GM20000 (cell line): ENCODE data around the gene DCTPP1.

Experiments
- DNase-seq: peaks from one replicate; pipeline ENCODE4 v3.0.0; 2012; ENCODE audit warnings: low spot score
- CTCF ChIP-seq: IDR thresholded peaks from 2 replicates; pipeline ENCODE4 v1.5.1; 2012; ENCODE audit warnings: mild to moderate bottlenecking, control low read depth; ENCODE audit errors: extremely low read depth, missing control alignments

The DCTPP1 gene

GRCh38 chr16:30445408-30446202 lies 15.8 kb upstream of the DCTPP1 start, which contains the start of gene SEPHS2:
SEPHS2 (minus strand) TSS chr16:30445874; CDS start chr16:30445727, 147 bp downstream.
- DNase-seq, result peak; percentile 94
- TF ChIP-seq CTCF, result peak; percentile 44

- TF ChIP-seq CTCF, result no peak
- DNase-seq, result no peak
Observed at GRCh38 chr16:30445149-30445407, 15.2 kb upstream of the DCTPP1 start.

GRCh38 chr16:30444231-30445148 lies 14.7 kb upstream of the DCTPP1 start:
- TF ChIP-seq CTCF, result no peak
- DNase-seq, result no peak

GRCh38 chr16:30443631-30444030 lies 13.8 kb upstream of the DCTPP1 start:
- no peak for TF ChIP-seq CTCF
- no peak for DNase-seq

- no peak for TF ChIP-seq CTCF
- no peak for DNase-seq
Observed at GRCh38 chr16:30439720-30440348, 10.0 kb upstream of the DCTPP1 start.

GRCh38 chr16:30438835-30439234 lies 9.0 kb upstream of the DCTPP1 start:
- DNase-seq, result no peak
- TF ChIP-seq CTCF, result no peak
